CD4-positive, alpha-beta T cell treated with Interleukin-15 for 1 hour (primary cell): ENCODE results near the gene CDC25C.
"Not testable (repeated sequence)": the region's sequence is repeated elsewhere in the genome, so short reads cannot be mapped to it uniquely, and the experiment has no call there.

Experiments used
- DNase-seq: peaks from one replicate; pipeline ENCODE4 v3.0.0-alpha.2; 2020

The CDC25C gene

DNA sequence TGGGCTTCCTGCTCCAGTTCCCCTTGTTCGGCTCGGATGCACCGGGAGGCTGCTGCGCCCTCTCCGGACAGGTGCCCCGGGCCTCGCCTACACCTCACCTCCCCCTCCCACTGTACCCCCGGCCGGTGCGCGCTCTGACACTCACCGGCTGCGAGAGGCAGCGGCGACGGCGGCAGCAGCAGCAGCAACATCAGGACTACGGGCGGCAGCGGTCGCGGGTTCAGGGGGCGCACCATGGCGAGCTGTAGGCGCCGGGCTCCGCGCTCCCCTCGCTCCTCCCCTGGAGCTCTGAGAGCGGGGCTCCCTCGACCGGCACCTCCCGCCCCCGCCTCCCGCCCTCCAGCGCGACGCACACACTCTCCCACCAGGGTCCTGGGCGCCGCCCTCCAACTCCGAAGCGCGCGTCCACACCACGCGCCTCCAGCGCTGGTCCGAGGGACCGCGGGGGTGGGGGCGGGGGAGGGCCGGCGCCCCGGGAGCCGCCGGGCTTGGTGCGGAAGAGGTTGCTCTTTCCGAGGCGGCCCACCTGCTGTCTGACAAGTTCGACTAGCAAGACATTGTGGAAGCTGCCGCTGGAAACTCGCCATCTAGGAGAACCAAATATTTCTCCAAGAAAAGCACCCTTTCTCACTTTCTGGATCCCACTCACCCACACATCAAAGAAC lies 57.3 kb downstream of the CDC25C start, which contains the start of gene GFRA3:
Gene GFRA3 (minus strand): TSS at position 433 of the 665 bp plus-strand sequence. CDS start 197 bp downstream, at position 236.
- no peak for DNase-seq

- no peak for DNase-seq
Measured at GRCh38 chr5:138273834-138274188, 57.8 kb downstream of the CDC25C start.

- no peak for DNase-seq
Measured at GRCh38 chr5:138272681-138273080, 58.9 kb downstream of the CDC25C start.

DNA sequence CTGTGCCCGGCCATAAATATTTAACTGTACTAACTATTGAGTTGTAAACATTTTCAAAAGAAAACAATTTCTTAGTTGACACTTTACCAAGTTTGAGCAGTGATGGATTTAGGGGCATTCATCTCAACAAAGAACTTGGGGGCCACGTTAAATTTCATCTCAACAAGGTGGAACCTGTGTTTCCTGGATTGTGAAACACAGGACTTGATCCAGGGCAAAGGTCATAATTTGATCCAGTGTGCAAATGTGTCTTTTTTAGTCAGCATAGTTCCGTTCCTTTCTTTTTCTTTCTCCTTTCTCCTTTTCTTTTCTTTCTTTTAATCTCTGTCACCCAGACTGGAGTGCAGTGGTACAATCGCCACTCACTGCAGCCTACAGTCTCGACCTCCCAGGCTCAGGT lies 60.3 kb downstream of the CDC25C start:
- DNase-seq, result no peak

DNA sequence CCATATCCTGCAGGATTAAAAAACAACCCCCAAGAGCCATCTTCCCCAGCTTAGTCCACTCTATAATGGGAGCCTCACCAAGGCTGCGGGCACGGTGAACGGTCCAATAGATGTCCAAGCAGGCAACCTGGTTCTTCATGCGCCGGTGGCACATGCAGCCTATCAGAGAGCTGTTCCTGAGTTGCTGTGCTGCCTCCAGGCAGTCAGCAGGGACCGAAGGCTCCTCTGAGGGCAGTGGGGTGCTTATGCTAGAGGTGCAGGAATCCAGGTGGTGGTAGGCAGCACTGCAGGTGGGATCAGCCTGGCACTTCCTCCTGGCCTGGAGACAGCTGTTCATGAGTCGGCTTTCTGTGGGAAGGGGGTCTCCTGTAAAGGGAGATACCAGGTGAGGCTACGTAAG lies 67.4 kb downstream of the CDC25C start:
- DNase-seq, result no peak

GRCh38 chr5:138263581-138263980 lies 68.0 kb downstream of the CDC25C start:
- no peak for DNase-seq

GRCh38 chr5:138258704-138259292 lies 72.8 kb downstream of the CDC25C start:
- no peak for DNase-seq

DNA sequence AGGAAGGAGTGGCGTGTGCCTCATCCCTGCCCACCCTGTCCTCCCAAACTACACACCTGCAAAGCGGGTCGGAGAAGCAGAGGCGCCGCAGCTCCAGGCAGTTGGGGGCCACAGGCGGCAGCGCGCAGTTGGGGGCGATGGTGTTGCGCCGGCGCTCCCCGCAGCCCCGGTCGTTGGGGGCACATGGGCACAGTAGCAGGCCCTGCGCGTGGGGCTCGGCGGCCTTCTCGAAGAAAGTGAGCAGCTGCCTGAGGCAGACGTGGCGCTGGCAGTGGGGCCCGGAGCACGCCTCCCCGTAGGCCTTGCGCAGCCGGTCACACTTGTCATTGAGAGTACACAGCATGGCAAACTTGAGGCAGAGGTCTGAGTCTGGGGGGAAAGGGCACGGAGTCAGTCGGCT lies 74.0 kb downstream of the CDC25C start:
- no peak for DNase-seq

GRCh38 chr5:138252944-138253343 lies 78.7 kb downstream of the CDC25C start:
- DNase-seq, result no peak

DNA sequence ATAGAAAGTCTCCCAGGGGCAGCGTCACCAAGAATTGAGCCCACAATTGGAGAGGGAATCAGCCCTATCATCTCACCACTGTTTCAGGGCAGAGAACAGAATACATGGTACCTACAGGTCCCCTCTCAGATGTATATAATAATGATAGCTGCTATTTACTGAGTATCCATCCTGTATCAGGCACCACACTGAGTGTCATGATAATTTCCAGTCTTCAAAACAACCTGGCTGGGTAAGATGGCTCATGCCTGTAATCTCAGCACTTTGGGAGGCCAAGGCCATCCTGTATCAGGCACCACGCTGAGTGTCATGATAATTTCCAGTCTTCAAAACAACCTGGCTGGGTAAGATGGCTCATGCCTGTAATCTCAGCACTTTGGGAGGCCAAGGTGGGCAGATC lies 83.8 kb downstream of the CDC25C start:
- DNase-seq, result not testable (repeated sequence)

- no peak for DNase-seq
Measured at GRCh38 chr5:138246822-138247221, 84.8 kb downstream of the CDC25C start.

DNA sequence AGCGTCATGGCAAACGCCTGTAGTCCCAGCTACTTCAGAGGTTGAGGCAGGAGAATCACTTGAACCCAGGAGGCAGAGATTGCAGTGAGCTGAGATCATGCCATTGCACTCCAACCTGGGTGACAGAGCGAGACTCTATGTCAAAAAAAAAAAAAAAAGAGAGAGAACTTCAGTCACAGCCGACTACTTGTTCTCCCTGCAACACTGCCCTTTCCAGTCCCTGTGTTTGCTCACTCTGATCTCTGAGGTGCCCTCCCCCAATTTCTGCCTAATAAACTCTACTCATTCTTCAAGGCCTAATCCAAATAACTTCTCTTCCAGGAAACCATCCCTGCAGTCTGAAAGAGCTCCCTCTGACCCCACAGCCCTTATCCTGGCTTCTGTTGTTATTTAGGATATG lies 85.3 kb downstream of the CDC25C start:
- DNase-seq, result no peak

DNA sequence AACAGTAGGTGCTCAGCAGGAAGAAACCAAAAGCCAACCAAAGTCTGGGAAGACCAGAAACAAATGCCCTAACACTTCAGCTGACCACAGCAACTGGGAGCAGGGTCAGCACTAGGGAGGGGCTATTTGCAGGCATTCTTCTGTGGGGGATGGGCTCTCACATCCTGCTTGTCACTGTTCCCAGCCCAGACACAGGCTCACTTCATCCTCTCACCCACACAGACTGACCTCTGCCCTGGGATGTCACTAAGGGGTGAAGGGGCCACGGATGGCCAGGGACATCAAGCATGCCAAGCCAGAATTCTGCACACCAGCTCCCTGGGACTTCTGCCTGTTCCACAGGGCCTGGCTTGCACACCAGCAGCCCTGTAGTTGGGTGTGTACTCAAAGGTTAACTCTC lies 85.9 kb downstream of the CDC25C start:
- no peak for DNase-seq

GRCh38 chr5:138243794-138244193 lies 87.8 kb downstream of the CDC25C start:
- DNase-seq, result no peak

GRCh38 chr5:138241688-138242571 lies 89.7 kb downstream of the CDC25C start:
- no peak for DNase-seq

DNA sequence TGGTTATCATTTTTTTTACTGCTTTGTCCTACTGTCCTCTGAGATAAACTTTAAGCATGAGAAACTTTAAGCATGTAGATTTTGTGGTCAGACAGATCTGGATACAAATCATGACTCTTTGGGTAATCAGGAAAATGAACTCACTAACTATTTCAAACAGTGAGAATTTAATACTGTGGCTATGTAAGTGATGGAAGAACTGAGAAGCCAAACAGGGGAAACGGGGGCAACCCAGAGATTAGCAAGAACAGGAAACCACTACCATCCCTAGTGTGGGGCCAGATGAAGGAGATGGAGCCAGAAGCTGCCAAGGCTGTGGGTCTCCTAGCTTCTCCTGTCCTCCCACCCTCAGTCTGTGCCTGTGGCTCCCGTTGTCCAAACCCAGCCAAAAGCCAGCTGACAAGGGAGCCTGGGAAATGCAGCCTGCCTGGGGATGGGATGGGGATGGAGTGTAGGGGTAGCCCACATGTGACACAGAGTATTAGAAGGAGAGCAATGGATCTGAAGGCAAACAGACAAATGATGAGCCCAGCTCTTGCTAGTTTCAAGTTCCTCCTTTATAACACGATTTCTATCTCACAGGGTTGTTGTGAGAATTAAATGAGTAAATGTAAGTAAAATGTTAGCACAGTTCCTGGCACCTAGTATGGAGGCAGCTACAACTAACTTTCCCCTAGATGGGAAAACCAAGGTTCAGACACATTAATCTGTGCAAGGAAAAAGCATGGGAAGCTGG lies 90.8 kb downstream of the CDC25C start:
- no peak for DNase-seq

GRCh38 chr5:138238034-138238433 lies 93.6 kb downstream of the CDC25C start:
- no peak for DNase-seq
